ENCODE results near the gene FOXC1. TPM values are rescaled to one million over a fixed set of nuclear protein-coding genes. Genes with fewer than 3 reads are reported as not detected.

Gene FOXC1
- total and polyA plus RNA-seq, 2 experiments from 2014 or later = 0.10 to 0.13 TPM

GRCh38 chr6:1645466-1646185 lies 35.9 kb downstream of the FOXC1 start:
- Histone ChIP-seq H4K20me1 (replicated peaks; ENCODE audit: insufficient read depth) (no peaks in the 10 kb centered on the region), H3K27me3 (ENCODE audit: insufficient read depth) (no peaks in the 10 kb centered on the region), H3K4me2 (no peak overlapping the region), H3K4me1 (ENCODE audit: insufficient read depth) (no peaks in the 10 kb centered on the region), H2AFZ (no peak overlapping the region), H3K36me3 (ENCODE audit: insufficient read depth) (no peaks in the 10 kb centered on the region), H3K4me3 (no peak overlapping the region), H3K79me2 (replicated peaks; ENCODE audit: insufficient read depth) (no peaks in the 10 kb centered on the region), H3K9me2 (ENCODE audit: insufficient read depth) (no peaks in the 10 kb centered on the region), H3K27ac (ENCODE audit: low read depth) (no peak overlapping the region), H3F3A (replicated peaks; ENCODE audit: low read depth) (no peaks in the 10 kb centered on the region)
- DNase-seq (ENCODE audit: low spot score) = no peak
- no peak for ATAC-seq
- H3K4me3 Mint-ChIP-seq = no peak overlapping the region
- no peaks in the 10 kb centered on the region; the same call in 2 of the 3 replicates for H3K36me3 Mint-ChIP-seq (ENCODE audit: low read depth)
- H3K27me3 Mint-ChIP-seq (ENCODE audit: insufficient read depth, low read depth, poor library complexity) = peaks cover 12% of the 10 kb centered on the region
- peaks cover 15% of the 10 kb centered on the region for H3K4me1 Mint-ChIP-seq
- no peaks in the 10 kb centered on the region for H3K9me3 Mint-ChIP-seq
- no peak overlapping the region for H3K27ac Mint-ChIP-seq
- TF ChIP-seq ZNF331 (CRISPR knock-in tag; IDR thresholded peaks at IDR 0.05; ENCODE audit: low read depth) (no peak), NANOG (IDR thresholded peaks at IDR 0.05; ENCODE audit: borderline replicate concordance) (no peak), CREB1 (CRISPR knock-in tag; IDR thresholded peaks at IDR 0.05; ENCODE audit: low read depth) (no peak), ZNF462 (CRISPR knock-in tag; IDR thresholded peaks at IDR 0.05) (no peak), REST (IDR thresholded peaks at IDR 0.05; ENCODE audit: unreplicated experiment) (no peak), CTCF (conservative IDR thresholded peaks at IDR 0.05; ENCODE audit: low read depth in 2 of 2) (no peak), EZH2 (IDR thresholded peaks at IDR 0.05; ENCODE audit: low read depth, unreplicated experiment) (no peak), JUNB (IDR thresholded peaks at IDR 0.05; ENCODE audit: unreplicated experiment) (no peak), ETS1 (IDR thresholded peaks at IDR 0.05) (no peak), STAT1 (IDR thresholded peaks at IDR 0.05; ENCODE audit: unreplicated experiment) (no peak)
